Activated CD8-positive, alpha-beta T cell treated with anti-CD3 and anti-CD28 coated beads for 36 hours (primary cell): ENCODE measurements around the gene PTPRN2. TPM values are rescaled to one million over a fixed set of nuclear protein-coding genes. Genes with fewer than 3 reads are reported as not detected.

ENCODE experiments used
- ATAC-seq: fragments of 200-7000 bp; cut with Tn5 transposase; one replicate; pipeline ENCODE4 v1.10.0; 2021; ENCODE audit warnings: mild to moderate bottlenecking, moderate library complexity
- CTCF ChIA-PET: fragments of 350-600 bp; sonication (Branson Sonifier 250); formaldehyde crosslinking; loops from one replicate; lab custom pipeline; 2021; ENCODE audit warnings: antibody characterized with exemption; lab: Charles Lee
- POLR2A ChIA-PET: fragments of 350-600 bp; sonication (Branson Sonifier 250); formaldehyde crosslinking; loops from one replicate; lab custom pipeline; 2021; ENCODE audit warnings: antibody characterized with exemption; lab: Charles Lee
- DNase-seq: peaks from one replicate; pipeline ENCODE4 v3.0.0-alpha.2; 2020
- H3K27ac Mint-ChIP-seq: one replicate; pipeline ENCODE4 v1.8.0; 2021; ENCODE audit warnings: mild to moderate bottlenecking, mixed read lengths
- H3K27me3 Mint-ChIP-seq: one replicate; pipeline ENCODE4 v1.8.0; 2021; ENCODE audit warnings: mixed read lengths
- H3K36me3 Mint-ChIP-seq: one replicate; pipeline ENCODE4 v1.8.0; 2021; ENCODE audit warnings: low read depth, mixed read lengths
- H3K4me1 Mint-ChIP-seq: one replicate; pipeline ENCODE4 v1.8.0; 2021; ENCODE audit warnings: low read depth, mixed read lengths
- H3K4me3 Mint-ChIP-seq: one replicate; pipeline ENCODE4 v1.8.0; 2021; ENCODE audit warnings: mild to moderate bottlenecking, moderate library complexity, mixed read lengths
- H3K9me3 Mint-ChIP-seq: one replicate; pipeline ENCODE4 v1.8.0; 2021; ENCODE audit warnings: mixed read lengths
- intact Hi-C: fragments of 100-400 bp; cut with micrococcal nuclease; formaldehyde crosslinking; loops from one replicate; pipeline ENCODE4 v1.10.0; 2022
- total RNA-seq, 2 experiments: library from RNA; stranded (reverse); gene quantifications; one replicate each; pipeline ENCODE4 v1.2.3, GENCODE V29; 2021
- TF ChIP-seq, protein P1 (sequence below): fragments of 200-600 bp; IDR thresholded peaks from one replicate; pipeline ENCODE4 v1.8.0; 2022; ENCODE audit warnings: antibody characterized with exemption, mild to moderate bottlenecking

Gene PTPRN2
- total RNA-seq, 2 experiments from 2014 or later: 0.49 to 0.65 TPM

DNA sequence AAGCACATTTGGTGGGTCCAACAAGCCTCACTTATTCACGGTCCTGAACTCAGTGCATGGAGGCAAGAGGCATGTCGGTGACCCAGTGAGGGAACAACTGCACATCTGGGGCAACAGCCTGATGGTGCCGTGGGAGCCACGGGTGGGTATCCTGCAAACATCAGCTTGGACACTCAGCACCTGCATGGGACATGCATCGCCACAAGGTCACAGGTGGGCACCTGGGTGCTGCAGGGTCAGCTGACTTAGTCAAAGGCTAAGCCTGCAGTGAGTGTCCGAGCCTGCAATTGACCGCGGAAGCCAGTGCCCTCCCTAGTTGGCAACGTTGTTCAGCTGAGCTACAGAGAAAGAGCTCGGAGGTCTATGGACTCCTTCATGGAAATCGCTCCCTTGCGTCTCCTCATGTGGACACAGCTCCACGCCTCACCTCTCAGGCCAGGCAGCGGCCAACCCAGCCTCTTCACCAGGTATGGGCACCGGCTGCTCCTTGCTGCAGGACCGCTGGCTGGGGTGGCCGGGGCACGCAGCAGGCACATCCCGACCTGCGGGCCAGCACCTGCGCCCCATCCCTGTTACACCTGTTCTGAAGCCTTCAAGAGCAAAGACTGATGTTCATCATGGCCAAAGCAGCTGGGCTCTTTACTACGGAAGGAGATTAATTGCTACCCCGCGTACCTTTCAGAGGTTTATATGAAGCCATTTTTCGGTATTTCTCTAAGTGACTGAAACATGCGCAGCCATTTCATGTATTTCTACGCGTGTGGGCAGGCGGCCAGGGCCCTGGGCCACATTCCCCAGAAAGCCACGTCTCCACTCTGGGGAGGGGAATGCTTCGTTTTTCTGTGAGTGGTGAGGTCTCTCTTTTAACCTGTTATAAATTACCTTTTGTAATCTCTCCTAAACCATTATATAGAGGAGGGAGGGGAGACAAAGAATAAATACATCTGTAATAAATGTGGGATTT is 870.1 kb downstream of the PTPRN2 start:
- CTCF ChIA-PET: no interaction called here
- no peaks in the 10 kb centered on the region for H3K36me3 Mint-ChIP-seq
- POLR2A ChIA-PET: no interaction called here
- no peaks in the 10 kb centered on the region for H3K9me3 Mint-ChIP-seq
- TF ChIP-seq, protein P1, sequence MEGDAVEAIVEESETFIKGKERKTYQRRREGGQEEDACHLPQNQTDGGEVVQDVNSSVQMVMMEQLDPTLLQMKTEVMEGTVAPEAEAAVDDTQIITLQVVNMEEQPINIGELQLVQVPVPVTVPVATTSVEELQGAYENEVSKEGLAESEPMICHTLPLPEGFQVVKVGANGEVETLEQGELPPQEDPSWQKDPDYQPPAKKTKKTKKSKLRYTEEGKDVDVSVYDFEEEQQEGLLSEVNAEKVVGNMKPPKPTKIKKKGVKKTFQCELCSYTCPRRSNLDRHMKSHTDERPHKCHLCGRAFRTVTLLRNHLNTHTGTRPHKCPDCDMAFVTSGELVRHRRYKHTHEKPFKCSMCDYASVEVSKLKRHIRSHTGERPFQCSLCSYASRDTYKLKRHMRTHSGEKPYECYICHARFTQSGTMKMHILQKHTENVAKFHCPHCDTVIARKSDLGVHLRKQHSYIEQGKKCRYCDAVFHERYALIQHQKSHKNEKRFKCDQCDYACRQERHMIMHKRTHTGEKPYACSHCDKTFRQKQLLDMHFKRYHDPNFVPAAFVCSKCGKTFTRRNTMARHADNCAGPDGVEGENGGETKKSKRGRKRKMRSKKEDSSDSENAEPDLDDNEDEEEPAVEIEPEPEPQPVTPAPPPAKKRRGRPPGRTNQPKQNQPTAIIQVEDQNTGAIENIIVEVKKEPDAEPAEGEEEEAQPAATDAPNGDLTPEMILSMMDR: no peak
- H3K4me1 Mint-ChIP-seq: no peaks in the 10 kb centered on the region
- no peak overlapping the region for H3K27ac Mint-ChIP-seq
- H3K27me3 Mint-ChIP-seq: no peaks in the 10 kb centered on the region
- ATAC-seq (no peak), DNase-seq (no peak)
- intact Hi-C loops: no loop called here
- no peak overlapping the region for H3K4me3 Mint-ChIP-seq

DNA sequence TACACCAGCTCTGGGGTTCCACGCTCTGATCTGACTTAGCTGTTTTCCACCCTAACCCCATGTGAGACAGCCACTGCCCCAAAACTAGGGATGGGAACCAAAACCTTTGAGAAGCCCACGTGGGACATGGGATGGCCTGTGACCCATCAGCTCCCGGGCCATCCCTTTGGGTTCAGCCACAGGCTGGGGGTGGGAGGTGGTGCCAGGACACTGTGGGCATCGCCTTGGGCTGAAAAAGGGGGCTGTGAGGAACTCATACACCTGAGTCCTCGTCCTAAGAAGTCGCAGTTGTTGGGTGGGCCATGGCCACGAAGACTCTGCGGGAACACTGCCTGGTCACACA is 871.7 kb downstream of the PTPRN2 start:
- DNase-seq (no peak), ATAC-seq (no peak)
- H3K27ac Mint-ChIP-seq: no peak overlapping the region
- CTCF ChIA-PET: no interaction called here
- intact Hi-C loops: no loop called here
- H3K4me3 Mint-ChIP-seq: no peak overlapping the region
- TF ChIP-seq, protein P1: no peak
- H3K4me1 Mint-ChIP-seq: no peaks in the 10 kb centered on the region
- POLR2A ChIA-PET: no interaction called here
- H3K27me3 Mint-ChIP-seq: no peaks in the 10 kb centered on the region
- no peaks in the 10 kb centered on the region for H3K9me3 Mint-ChIP-seq
- no peaks in the 10 kb centered on the region for H3K36me3 Mint-ChIP-seq

DNA sequence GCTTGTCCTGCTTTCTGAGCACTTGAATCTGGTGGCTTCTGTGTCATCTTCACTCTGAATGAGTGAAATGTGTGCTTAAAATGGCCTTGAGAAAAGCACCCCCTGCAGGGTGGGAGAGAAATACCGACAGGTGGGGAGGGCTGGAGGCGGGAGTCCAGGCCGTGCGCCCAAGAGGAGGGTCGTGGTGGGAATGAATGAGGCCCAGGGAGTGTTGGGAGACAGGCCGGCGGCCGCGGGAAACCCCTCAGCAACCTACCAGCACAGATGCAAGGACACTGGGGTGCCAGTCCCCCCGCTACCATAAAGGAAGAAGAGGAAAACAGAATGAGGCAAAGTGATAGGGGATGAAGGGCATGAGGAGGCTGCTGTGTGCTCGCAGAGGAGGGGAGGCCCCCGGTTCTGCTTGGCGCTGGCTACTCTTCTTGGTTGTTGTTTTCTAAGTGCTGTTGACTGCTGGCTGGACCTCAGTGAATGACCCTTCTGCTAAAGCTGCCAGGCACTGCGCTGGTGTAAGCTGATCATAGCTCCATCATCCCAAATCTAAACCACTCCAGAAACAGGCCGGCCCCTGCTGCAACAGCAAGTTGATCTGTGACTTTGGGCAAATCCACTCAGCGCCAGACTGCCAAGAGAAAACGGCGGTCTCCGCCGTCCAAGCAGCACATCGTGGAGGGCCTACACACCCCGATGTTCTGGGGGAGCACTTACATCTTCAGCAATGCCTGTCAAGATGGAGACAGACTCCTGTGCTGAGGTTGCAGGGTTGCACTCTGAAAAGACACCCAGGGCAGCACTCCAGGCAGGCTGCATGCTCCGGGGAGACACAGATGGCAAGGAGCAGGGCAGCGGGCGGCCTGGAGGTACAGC is 872.3 kb downstream of the PTPRN2 start:
- Mint-ChIP-seq H3K27ac (no peak overlapping the region), H3K9me3 (no peaks in the 10 kb centered on the region), H3K27me3 (no peaks in the 10 kb centered on the region), H3K4me1 (no peaks in the 10 kb centered on the region), H3K4me3 (no peak overlapping the region), H3K36me3 (no peaks in the 10 kb centered on the region)
- TF ChIP-seq, protein P1: no peak
- intact Hi-C loops: no loop called here
- ATAC-seq: no peak
- DNase-seq: no peak
- ChIA-PET POLR2A (no interaction called here), CTCF (no interaction called here)

DNA sequence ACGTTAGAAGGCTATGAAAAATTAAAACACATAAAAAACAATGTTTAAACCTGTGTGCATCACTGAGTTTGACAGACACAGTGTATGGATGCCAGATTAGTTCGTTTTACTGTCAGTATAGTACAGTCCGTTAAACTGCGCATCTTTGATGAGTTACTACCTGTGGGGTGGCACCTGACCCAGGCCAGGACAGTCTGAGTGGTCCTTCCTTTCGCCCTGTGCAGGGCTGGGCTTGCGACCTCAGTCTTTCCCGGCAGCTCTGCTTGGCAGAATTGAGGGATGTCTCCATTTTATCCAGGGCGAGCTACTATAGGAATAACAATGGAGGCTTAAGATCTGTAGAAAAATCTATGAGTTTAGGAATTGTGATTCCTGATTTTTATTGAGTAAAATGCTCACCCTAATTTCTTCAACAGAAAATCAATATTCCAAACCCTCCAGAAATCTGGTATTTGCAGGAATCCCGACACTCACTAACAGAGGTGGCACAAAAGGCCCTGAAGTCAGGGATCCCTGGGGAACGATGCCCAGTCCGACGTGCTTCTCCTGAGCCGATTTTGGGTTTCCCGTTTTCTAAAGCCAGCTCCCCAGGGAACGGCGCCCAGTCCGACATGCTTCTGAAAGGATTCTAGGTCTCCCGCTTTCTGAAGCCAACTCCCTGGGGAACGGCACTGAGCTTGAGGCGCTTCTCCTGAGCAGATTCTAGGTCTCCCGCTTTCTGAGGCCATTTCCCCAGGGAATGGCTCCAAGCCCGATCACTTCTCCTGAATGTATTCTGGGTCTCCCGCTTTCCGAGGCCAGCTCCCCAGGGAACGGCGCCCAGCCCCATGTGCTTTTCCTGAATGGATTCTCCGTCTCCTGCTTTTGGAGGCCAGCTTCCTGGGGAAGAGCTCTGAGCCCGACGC is 873.2 kb downstream of the PTPRN2 start:
- ChIA-PET POLR2A (no interaction called here), CTCF (no interaction called here)
- Mint-ChIP-seq H3K36me3 (no peaks in the 10 kb centered on the region), H3K27ac (no peak overlapping the region), H3K9me3 (no peaks in the 10 kb centered on the region), H3K27me3 (no peaks in the 10 kb centered on the region), H3K4me3 (no peak overlapping the region), H3K4me1 (no peaks in the 10 kb centered on the region)
- TF ChIP-seq, protein P1: no peak
- intact Hi-C loops: no loop called here
- no peak for ATAC-seq
- DNase-seq: no peak
